Astrocyte of the hippocampus (primary cell): ENCODE results near the gene ATP8B3.
A peak's percentile ranks its signal among the peaks of the same experiment; 100 is the strongest.
"Not testable (repeated sequence)": the region's sequence is repeated elsewhere in the genome, so short reads cannot be mapped to it uniquely, and the experiment has no call there.

Source experiments
- DNase-seq: peaks from one replicate; pipeline ENCODE4 v3.0.0; 2011; ENCODE audit warnings: low read depth, low spot score

Gene ATP8B3

DNA sequence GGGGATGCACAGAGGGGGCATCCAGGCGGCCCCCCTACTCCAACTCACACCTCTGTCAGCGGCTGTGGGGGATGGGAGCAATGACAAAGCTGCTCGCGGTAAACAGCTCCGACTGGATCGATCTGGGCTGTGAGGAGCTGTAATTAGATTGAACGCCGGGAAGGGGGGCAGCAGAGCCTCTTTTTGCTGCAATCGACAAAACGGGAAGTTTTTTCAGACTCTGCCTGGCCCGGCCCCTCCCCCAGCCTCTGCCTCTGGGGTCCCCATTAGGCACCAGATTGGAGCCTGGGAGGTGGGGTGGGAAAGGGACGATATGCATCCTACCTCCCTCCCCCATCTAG is 42.5 kb downstream of the ATP8B3 start:
- DNase-seq: no peak

DNA sequence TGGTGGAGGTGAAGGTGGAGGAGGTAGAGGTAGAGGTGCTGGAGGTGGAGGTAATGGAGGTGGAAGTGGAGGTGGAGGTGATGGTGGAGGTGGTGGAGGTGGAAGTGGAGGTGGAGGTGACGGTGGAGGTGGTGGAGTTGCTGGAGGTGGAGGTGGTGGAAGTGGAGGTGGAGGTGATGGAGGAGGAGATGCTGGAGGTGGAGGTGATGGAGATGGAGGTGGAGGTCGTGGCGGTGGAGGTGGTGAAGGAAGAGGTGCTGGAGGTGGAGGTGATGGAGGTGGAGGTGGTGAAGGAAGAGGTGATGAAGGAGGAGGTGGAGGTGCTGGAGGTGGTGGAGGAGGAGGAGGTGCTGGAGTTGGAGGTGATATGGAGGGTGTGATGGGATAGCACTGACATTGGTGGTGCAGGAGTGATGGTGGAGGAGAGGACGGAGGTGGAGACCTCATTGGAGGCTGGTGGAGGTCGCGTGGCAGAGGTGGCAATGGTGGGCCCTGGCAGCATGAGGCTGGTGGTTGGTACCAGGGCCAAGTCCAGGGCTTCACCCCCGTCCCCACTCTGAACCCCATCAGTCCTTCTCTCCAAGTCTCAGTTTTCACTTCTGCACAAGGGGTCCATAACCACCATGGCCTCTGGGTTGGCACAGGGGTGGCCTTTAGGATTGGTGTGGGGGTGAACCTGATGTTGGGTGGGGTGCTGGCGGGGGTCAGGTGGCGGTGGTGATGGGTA is 43.0 kb downstream of the ATP8B3 start:
- DNase-seq: no peak

DNA sequence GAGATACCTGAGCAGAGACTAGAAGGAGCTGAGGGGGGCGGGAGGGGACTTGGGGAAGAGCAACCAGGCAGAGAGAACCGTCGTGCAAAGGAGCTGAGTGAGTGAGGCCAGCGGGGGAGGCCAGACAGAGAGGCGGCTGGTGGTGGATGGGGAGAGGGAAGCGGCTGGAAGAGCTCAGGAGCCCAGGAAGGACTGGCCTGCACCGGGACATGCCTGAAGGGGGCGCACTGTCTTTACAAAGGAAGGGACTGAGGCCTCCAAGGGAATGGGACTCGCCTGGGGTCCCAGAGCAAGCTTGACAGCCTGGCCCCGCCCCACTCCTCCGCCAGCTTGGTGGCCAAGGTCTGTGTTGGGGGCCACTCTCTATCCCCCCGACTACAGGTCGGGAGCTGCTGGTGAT is 43.8 kb downstream of the ATP8B3 start:
- no peak for DNase-seq

DNA sequence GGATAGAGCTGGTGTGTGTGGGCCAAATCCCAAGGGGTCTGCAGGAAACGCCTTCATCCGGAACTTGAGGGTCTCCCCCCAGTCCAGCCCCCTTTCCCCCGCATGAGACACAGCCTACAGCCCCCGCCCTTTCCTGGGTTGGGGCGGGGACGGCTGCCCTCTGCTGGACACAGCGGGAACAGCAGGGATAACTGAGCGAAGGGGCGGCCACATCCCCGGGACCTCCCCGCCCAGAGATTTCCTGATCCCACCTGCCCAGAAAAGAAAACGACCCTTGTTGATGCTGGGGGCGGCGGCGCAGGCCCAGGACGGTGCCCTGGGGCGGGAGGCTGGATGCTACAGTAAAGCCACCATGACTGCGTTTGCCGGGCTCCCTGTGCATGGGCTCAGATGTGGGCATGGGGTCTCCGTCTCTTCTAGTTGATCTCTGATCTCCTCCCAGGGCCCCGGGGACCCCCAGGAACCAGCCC is 44.6 kb downstream of the ATP8B3 start:
- DNase-seq: peak; percentile 66

DNA sequence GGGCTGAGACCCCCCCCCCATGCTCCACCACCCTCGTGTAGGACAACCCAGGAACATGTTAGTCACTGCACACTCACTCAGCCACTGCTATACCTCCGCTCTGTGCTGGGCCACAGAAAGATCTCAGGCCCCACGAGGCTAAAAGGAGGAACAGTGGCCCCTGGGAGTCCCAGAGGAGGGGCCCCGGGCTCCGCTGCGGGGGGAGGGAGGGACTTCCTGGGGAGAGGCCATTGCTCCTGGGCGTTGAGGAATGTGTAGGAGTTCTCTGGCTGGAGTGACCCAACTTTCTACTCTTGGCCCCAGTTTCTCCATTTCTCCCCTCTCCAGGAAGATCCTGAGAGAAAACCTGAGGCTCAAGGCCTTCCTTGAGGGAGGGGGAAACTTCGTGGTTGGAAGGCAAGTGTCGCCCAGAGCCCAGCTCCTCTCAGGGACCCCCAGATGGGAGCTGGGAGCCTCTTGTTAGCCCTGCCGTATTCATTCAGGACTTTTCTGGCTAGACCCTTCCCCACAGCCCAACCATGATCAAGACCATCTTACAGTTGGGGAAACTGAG is 45.2 kb downstream of the ATP8B3 start:
- DNase-seq: no peak

DNA sequence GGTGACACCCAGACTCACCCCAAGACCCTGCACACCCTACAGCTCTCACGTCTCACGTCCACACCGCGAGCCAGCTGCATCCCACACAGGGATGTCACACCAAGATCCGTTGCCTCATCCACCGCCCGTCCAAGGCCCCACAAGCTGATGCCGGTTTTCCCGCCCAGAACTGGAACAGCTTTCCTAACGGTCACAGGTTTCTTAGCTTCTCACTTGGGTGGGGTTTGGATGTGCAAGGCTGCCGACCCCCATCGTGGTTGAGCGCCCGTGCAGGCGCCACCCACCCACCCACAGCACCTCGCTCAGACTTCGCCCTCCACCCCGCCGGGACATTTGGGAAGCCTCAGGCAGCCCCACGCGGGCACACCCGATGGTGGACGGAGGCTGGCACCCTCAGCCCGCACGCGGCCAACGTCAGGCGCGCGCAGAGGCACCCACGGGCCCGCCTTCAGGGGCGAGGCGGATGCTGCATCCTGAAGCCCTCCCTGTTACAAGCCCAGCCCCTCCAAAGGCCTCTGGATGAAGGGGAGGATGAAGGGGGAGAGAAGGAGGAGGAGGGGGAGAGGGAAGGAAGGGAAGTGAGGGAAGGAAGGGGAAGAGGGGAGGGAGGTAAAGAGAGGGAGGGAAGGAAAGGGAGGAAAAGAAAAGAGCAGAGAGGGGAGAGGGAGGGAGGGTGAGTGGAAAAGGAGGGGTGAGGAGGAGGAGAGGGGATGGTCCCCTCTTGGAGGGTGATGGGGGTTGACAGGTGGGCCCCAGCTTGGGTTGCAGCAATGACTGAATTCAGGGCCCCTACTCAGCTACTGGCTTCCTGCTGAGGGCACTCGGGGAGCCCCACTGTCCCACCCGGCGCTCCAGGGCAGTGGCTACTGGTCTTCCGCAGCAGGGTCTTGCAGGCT is 45.9 kb downstream of the ATP8B3 start:
- DNase-seq: no peak

DNA sequence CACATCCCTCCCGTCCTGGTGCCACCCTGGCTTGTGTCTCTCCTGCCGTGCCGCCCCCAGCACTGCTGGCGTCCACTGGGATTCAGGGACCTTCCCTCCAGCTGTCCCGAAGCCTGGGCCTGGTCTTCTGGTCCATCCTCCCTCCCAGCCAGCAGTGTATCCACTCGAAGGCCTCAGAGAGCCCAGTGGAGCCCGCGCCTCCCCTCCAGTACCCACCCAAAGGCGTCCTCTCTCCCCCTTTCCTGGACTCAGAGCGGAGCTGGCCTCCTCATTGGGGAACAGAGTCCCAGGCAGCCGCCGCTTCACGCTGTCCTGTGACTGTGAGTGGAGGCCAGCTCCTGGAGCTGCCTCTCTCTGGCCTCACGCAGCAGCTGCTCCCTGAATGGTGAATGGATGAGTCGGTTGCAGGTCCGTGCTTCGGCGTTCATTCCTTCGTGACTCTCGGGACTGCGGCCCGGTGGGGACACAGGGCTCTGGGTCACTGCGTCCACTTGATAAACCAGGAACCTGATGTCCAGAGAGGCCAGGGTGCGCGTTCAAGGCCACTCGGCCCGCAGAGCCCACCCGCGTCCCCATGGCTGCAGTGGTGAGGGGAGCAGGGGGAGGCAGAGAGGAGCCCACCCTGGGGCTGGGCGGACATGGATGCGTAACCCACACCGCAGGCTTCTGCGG is 46.7 kb downstream of the ATP8B3 start:
- DNase-seq: peak; percentile 21

DNA sequence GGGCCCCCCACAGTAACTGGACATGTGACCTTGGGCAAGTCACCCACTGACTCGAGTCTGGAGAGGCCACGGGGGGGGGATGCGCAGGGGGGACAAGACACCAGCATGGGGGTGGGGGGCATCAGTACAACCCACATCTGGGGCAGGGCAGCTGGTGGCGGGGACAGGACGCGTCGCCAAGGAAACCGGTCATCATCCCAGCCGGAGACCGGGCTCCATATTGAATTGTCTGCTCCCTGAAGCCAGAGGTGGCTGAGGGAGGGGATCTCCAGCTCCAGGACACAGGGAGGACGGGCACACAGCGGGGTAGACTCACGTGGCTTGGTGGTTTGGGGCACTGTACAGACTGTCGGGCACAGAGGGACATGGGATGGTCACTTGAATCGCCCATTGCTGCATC is 47.3 kb downstream of the ATP8B3 start:
- DNase-seq: no peak

DNA sequence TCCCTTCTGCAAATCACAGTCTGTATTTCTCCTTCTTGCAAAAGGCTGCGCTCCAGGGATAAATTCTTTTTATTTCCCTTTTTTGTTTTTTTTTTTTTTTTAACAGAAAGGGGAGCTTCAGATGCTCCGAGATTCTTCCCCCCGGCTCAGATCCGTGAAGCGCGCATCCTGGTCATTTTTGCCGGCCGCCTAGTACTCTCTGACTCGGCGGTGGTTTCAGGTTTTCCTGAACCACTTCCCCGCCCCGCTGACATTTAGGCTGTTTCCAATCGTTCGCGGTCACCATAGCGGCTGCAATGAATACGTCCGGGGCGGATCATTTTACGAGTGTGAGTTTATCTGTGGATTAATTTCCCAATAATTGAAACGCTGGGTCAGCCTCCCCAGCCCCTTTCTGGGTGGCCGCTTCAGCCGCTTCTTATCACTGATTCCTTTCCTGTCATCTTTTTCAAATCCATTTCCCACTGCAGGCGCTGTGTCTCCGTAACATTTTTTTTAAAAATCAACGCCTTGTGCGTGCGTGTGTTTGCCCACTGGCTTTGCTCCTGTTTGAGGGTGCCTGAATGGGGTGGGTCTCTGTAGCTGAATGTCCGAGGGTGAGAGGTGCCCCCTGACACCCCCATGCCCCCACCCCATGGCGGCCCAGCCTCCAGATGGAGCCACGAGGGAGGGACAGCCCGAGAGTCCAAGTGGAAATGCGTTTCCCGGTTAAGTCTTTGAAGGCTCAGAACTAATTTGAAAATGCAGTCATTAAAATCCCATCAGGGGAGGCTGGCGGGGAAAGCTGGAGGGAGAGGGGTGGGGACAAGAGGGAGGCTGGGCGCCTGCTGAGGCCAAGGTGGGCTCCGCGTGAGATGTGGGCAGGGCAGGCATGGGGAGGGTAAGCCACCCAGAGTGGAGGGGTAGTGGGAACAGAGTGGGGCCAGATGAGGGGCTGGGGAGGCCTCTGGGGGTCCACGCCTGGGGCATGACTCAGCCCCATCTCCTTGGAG is 48.1 kb downstream of the ATP8B3 start:
- no peak for DNase-seq

DNA sequence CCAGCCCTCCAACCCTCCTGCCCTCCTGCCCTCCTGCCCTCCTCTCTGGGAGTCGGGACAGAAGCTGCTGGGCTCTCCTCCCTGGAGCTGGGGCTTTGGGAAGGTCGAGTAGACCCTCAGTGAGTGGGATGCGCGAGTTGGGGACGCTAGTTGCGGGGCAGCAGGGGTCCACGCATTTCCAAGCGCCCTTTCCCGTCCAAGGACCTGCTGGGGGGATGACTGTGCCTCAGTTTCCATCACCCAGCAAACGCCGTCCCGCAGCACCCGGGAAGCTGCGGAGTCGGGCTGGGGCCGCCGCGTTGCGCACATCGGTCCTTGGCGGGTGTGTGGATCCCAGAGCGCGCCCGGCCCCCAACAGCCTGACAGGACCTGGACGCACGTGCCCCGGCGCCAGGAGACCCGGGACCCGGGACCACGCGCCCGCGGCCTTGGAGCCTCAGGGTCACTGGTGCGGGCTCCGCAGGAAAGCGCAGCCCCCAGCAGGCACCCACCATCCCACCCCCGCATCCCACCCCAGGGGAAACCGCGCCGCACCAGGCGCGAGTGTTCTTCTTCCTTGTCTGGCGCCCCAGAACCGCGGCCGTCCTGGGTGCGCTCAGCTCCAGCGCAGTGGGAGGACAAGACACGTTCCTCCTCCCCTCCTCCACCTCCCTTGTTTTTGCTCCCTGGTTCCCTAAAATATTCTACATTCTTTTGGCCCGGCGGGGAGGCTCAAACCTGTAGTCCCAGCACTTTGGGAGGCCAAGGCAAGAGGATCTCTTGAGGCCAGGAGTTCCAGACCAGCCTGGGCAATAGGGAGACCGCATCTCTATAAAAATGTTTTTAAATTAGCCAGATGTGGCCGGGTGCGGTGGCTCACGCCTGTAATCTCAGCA is 49.6 kb downstream of the ATP8B3 start:
- DNase-seq: no peak

DNA sequence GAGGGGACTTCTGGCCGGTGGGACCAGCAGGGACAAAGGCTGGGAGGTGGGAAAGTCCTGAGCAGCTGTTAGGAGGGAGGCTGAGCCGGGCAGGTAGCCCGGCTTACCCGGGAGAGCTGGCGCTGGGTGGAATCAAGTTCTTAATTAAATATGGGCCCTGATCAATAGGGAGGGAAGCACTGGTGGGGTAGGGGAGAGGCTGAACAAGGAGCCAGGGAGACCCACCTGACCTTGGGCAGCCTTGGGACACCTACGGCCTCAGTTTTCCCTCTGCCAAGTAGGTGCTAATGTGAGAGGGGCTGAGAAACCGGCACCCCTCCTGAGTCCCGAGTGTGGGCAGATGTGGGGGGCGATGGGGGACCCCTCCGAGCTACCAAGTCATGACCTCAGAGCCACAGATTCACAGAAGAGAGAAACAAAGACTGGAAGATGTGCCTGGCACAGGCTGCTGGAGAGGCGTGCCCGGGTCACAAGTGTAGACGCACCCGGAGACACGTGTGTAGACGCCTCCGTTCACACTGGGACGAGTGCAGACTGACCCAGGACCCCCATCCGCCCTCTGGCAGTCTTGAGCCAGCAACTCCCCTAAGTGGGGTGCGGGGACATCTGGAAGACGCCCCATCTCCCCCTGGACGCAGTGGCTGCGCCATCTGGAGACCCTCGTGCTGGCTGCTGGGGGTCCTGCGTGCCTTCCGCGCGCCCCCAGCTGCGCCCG is 50.4 kb downstream of the ATP8B3 start:
- no peak for DNase-seq

DNA sequence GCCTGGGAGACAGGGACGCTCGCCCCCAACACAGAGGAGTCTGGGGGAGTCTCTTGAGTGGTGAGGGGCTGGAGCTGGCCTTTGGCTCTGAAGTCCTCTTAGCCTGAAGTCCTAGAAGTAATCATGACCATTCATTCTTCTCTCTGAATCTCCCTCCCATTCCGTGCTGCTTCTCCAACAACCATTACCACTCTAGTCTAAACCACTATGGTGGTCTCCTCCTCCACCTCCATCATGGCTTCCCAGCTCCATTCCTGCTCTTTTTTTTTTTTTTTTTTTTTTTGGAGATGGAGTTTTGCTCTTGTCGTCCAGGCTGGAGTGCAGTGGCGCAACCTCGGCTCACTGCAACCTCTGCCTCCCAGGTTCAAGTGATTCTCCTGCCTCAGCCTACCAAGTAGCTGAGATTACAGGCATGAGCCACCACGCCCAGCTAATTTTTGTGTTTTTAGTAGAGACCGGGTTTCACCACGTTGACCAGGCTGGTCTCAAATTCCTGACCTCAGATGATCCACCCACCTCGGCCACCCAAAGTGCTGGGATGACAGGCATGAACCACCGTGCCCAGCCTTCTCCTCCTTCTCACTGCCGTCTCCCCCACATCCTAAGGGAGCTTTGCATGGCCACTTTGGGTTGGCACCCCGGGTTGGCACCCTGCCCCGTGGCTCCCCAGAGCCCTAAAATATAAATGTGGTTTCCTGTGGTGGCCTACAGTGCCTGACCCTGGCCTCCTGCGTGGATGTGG is 51.1 kb downstream of the ATP8B3 start:
- DNase-seq: not testable (repeated sequence)

DNA sequence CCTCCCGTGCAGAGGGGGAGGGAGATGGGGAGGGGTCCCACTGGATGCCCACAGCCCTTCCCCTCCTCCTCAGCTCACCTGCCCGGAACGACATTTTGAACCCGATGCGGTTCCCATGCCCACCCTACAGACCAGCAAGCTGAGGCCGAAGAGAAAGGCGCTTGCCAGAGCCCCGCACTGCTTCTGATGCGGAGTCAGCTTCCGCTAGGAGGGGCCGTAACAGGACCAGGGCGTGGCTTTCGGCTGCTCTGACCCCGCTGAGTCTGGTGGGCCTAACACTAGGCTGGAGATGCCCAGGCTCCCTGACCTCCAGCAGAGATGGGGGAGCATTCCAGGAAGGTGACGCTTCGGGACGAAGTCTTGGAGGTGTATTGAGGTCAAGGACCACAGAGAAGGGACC is 52.1 kb downstream of the ATP8B3 start:
- no peak for DNase-seq

DNA sequence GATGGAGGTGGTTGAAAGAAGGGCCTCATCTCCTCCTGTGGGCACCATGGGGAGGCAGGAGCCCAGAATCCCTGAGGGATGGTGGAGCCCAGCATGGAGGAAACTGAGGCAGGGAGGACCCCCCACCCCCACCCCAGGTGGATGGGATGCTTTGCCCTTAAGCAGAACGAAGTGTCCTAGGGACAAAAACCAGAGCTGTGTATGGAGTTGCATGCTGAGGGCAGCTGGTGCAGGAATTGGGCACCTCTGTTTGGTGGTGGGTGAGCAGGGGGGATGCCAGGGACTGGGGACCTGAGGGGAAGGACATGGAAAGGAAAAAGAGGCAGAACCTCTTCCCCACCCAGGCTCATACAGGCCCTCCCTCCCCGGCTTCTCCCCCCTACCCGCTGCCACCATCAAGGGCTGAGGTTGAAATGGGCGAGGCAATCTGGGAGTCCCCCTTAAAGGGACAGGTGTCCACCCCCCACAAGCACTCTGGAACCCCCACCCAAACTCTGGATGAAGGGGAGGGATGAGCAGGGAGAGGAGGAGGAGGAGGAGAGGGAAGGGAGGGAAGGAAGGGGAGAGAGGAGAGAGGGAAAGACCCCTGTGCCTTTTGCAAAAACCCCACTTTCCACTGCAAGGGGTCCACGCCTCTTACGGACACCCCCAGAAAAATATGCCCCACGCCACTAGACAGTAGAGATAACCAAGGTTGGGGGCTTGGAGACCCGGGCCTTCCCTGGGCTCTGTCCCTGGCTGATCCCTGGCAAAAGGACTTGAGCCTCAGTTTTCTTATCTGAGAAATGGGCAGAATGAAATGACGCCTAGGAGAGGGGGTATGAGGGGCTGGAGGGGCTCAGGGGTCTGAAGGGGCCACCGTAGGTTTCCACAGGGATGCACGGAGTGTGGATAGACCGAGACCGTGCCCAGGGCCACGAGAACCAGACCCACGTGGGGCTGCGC is 52.8 kb downstream of the ATP8B3 start:
- DNase-seq: no peak

DNA sequence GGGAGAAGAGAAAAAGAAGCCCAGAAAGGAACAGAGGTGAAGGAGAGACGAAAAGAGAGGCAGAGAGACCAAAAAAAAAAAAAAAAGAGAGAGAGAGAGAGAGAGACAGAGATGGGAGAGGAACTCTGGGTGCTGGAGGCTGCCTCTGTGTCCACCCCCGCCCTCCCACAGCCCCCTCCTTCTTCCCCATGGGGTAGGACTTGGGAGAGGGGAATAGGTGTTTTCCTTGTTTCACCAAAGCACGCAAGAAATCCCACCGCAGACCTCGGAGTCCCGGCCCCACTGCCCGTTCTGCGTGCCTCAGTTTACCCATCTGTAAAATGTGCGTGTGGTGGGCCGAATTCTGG is 53.9 kb downstream of the ATP8B3 start:
- no peak for DNase-seq

DNA sequence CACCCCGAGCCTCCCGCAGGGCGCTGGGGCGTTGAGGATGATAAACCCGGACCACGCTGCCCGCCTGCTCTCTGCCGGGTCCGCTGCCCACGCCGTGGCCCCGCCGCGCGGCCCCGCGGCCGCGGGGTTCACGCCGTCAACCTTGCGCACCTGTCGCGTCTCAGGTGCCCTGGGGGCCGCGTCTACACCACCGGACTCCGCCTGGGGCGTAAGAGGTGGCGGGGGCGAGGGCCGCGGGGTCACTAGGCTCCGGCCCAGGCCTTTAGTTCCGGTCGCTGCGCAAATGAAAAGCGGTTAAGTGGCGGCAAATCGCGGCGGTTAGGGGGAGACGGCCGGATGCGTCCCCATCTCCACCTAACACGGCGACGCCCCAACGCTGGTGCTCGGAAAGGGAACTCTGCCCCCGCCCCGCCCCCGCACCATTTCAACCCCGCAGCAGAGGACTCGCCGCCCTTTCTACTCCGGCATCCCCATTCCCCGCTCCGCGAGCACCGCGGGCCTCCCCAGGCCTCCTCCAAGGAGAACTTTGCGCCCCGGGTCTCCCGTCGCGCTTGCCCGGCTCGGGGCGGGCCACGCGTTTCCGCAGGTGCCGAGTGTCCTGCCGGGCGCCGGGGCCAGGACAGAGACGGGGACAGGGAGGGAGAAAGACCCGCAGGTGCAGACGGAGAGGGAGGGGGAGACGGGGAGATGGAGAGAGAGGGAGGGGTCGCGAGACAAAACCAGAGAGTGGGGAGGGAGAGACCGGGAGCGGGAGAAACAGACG is 54.4 kb downstream of the ATP8B3 start:
- DNase-seq: no peak
